PC-9 (cell line): ENCODE data around the gene TMEM208.

Experiments
- EZH2 ChIP-seq: fragments of 200-600 bp; sonication (generic); IDR thresholded peaks from 2 replicates; pipeline ENCODE4 v1.8.0; 2017; ENCODE audit warnings: antibody characterized with exemption, low read depth
- TF ChIP-seq, protein P1 (sequence below): fragments of 200-600 bp; sonication (generic); conservative IDR thresholded peaks from 2 replicates; pipeline ENCODE4 v1.6.1; 2017; ENCODE audit warnings: mixed run types, antibody characterized with exemption, mild to moderate bottlenecking, moderate library complexity

DNA sequence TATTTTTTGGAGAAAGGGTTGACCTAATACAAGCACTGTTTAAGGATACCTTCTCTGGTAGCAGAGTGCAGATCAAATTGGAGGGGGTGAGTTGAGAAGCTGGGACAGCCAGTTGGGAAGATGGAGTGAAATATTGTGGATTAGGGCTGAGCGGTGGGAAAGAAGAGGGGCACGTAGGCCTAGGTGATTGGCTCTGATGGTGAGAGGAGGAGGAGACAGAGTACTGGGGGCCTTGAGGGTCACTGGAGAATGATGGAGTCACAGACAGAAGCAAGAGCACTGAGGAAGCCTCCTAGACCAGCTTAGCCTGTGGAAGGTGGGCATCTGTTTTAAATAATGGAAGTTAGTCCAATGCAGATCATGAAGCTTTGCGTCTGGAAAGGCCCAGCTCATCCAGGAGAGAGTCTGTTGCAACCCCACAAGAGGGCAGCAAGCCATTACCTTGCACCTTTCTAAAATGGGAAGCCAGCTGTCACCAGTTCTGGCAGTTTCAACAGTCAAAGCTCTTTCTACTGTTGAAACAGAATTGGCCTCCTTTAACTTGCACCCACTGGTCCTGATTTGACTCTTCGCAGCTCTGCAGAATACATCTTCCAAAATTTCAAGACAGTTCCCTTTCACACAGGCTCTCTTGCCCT is 33.6 kb downstream of the TMEM208 start:
- TF ChIP-seq, protein P1, sequence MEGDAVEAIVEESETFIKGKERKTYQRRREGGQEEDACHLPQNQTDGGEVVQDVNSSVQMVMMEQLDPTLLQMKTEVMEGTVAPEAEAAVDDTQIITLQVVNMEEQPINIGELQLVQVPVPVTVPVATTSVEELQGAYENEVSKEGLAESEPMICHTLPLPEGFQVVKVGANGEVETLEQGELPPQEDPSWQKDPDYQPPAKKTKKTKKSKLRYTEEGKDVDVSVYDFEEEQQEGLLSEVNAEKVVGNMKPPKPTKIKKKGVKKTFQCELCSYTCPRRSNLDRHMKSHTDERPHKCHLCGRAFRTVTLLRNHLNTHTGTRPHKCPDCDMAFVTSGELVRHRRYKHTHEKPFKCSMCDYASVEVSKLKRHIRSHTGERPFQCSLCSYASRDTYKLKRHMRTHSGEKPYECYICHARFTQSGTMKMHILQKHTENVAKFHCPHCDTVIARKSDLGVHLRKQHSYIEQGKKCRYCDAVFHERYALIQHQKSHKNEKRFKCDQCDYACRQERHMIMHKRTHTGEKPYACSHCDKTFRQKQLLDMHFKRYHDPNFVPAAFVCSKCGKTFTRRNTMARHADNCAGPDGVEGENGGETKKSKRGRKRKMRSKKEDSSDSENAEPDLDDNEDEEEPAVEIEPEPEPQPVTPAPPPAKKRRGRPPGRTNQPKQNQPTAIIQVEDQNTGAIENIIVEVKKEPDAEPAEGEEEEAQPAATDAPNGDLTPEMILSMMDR = peak; percentile 61
- TF ChIP-seq EZH2 = no peak
